ENCODE measurements around the gene DNAH2.

DNAH2 gene

DNA sequence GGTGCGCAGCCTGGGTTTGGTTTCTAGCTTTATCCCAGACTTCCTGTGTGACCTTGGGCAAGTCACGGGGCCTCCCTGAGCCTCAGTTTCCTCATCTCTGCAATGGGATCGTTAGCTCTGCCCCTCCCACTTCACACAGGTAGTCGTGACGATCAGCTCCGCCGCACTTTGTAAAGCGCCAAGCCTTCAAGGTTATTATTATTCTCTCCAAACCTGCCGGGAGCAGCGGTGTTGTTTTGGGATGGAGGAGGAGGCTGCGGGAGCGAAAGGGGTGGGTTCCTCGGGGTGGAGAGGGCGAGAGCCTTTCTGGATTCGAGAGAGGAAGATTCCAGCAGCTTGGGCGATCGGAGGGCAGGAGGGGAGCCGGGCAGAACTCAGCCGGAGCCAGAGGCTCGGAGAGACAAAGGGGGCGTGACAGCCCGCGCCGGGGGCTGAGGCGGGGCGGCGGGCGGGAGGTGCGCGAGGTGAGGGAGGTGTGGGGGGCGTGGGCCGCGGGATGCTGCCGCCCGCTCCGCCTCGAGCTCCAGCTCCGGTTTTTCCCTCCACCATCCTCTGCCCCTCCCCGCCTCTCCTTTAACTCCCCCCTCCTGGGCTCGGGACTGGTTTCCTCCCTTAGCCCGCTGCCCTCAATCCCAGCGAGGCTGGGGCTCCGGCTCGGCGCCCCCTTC, 12.8 kb upstream of the DNAH2 start, which contains the start of gene EFNB3:
Gene EFNB3 (plus strand): TSS at position 602 of the 668 bp plus-strand sequence. CDS start 397 bp downstream, outside the sequence.
- DNase-seq, result no peak

- DNase-seq, result no peak
Measured at GRCh38 chr17:7705269-7706255, 12.0 kb upstream of the DNAH2 start.

DNA sequence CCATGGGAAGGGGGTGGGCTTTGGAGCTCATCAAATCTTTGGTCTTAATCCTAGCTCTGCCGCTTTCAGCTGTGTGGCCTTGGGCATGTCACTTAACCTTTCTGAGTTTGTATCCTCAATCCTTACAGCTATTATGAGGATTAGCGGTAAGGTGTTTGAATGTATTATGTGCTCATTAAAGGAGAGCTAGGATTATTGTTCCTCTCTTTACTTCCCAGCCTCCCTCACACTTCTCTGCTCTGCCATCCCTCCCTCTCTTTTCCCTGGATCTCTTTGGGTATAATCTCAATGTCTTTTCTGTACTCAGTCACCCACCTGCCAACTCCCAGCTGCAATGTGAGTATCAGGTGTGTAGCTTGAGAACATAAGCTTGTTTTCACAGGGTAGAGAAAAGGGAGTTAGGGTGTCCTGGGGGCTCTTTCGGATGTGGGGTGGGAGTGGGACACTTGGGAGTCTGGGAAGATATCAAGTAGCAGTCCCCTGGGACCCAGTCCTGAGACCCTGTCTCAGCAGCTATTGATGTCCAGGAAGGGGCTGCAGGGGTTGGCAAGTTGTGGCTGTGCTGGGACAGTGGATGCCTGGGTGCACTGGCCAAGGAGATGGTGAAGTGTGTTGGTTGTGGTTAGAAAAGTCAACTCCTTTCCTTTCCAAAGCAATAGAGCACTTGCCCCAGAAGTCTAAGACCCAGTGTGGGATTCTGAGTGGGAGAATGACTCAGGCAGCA, 10.8 kb upstream of the DNAH2 start:
- DNase-seq, result no peak

GRCh38 chr17:7707446-7707845, 10.1 kb upstream of the DNAH2 start:
- DNase-seq, result no peak

- DNase-seq, result no peak
Measured at GRCh38 chr17:7707858-7708750, 9.4 kb upstream of the DNAH2 start.

GRCh38 chr17:7709031-7709430, 8.5 kb upstream of the DNAH2 start:
- DNase-seq, result no peak

- no peak for DNase-seq
Measured at GRCh38 chr17:7710301-7710700, 7.2 kb upstream of the DNAH2 start.

DNA sequence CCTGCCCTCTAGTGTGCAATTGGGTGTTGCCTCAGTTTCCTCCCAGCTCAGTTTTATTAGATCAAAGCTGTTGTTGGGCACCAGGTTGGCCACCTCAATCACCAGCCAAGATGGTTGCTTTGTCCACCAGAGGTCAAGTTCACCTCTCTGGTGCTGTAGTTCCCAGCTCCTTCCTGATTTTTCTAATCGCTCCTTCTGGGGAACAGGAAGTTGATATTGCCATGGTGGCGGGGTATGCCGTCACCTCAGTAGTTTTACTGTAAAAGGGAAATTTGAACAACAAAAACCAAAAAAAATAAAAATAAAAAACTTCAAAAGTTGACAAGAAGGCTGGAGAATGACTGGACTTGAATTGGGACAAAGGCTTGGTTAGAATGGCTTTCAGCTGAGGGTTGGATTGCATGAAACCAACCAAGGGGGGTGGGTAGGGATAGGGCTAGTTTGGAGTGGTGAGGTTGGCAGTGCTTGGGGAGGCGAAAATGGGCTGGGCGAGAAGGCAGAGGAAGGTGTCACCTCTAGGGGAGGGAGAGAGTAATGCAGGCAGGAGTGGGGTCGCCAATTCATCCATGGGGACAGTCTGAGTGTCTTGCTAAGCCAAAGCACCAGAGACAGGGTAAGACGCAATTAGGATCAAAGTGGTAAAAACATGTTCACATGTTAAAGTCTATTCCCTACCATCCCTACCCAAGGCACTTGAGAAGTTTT, 6.3 kb upstream of the DNAH2 start:
- DNase-seq, result no peak

- DNase-seq, result no peak
Measured at GRCh38 chr17:7712111-7712771, 5.3 kb upstream of the DNAH2 start.

GRCh38 chr17:7713782-7714181, 3.8 kb upstream of the DNAH2 start:
- DNase-seq, result no peak

DNA sequence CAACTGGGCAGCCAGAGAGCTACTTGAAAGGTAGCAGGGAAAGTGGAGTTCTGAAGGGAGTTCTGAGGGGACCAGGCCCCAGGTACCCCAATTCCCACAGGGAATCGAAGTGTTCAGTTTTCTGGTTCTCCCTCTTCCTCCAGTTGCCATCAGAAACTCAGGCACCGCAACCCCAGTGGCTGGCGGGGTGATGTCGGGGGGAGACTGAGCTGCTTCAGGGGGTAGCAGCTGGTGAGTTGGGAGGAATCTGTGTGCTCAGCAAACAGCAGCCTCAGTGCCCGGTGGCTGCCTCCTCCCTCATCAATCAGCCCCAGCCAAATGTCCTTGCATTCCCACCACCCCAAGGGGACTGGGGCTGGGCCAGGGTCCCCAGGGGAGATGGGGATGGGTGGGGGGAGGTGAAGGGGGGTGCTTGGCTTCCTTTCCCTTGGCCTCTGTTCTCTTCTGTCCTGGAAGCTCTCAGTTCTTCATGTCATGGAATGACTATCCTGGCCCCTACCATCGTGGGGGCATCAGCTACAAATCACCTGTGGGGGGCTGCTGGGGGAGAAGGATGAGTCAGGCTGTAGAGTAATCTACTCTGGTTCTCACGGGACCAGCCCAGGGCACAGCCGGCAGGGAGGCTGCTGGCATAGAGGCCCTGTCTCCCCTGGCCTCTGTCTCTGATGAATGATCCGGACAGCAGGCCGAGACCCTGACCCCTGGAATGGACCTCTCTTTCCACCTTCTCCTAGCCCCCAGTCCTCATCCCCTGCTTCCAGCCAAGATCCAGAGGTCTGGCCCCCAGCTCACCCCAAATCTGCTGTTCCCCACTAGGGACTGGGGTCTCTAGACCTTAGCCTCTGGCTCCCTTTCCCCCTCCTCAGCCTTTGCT, 2.6 kb upstream of the DNAH2 start:
- DNase-seq, result no peak

GRCh38 chr17:7715936-7716886, 1.3 kb upstream of the DNAH2 start:
- DNase-seq, result no peak

- no peak for DNase-seq
Measured at GRCh38 chr17:7717756-7718350, 309 bp downstream of the DNAH2 start.

DNA sequence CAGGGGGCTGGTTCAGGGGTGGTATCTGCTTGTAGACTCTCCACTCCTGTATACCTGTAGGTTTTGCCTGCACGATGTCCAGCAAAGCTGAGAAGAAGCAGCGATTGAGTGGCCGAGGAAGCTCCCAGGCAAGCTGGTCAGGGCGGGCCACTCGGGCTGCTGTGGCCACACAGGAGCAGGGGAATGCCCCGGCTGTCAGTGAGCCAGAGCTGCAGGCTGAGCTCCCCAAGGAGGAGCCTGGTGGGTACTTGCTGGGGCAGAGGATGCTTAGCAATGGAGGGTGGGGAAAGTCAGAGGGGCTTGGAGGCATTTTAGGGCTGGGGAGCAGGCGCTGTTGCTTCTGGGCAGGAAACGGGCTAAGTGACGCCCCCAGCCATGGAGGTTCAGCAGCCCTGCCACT, 2.1 kb downstream of the DNAH2 start:
- DNase-seq, result no peak

GRCh38 chr17:7720125-7720524, 2.6 kb downstream of the DNAH2 start:
- DNase-seq, result no peak

DNA sequence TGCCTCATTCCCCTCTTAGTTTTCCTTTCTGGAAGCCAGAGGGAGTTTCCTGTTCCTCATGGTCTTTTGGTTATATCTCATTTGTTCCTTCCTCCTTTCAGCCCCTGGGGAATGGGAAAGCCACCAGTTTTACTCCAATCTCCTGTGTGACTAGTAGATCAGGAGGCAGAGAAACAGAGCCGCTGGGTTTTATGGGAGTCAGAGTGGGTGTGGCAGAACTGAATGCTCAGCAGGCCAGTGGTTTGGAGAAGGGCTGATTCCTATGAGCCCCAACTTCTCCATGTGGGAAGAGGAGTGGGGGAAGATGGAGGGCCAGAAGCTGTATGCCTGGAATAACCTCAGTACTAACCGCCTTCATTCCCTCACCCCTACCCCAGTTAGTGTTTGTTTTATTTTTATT, 4.1 kb downstream of the DNAH2 start:
- DNase-seq, result no peak

GRCh38 chr17:7727886-7728285, 10.3 kb downstream of the DNAH2 start:
- DNase-seq, result no peak

GRCh38 chr17:7729816-7730215, 12.3 kb downstream of the DNAH2 start:
- no peak for DNase-seq

Data from HCEC 1CT (cell line).